ENCODE data around the gene IQSEC2. TPM values are rescaled to one million over a fixed set of nuclear protein-coding genes. Genes with fewer than 3 reads are reported as not detected.

IQSEC2 gene
- total and polyA plus RNA-seq, 5 donors from 2014 or later, result 0.15 to 0.42 (median 0.35) TPM; not detected in 1

DNA sequence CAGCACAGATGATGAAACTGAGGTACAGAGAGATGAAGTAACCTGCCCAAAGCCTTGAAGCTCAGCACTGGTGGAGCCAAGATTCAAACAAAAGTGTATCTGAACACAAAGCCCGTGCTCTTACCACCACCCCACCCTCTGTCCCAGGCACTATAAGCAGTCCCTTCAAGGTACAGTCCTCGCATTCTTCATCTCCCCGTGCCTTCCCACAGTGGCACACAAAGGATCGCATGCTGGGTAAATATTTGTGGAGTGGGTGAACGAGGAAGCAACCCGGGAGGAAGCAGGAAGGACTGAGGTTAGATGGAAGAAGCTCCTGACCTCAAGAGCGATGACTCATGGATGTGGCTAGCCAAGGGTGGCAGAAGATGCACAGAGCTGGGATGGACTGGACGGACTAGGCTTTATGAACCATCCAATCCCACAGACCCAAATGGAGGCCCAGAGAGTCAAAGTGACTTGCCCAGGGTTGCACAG is 18.4 kb downstream of the IQSEC2 start:
- no peak overlapping the region for H3K4me3 Mint-ChIP-seq
- H3K36me3 Mint-ChIP-seq, result no peaks in the 10 kb centered on the region

GRCh38 chrX:53262189-53262917 is 19.0 kb downstream of the IQSEC2 start:
- no peak overlapping the region for H3K27ac ChIP-seq (ENCODE audit: insufficient read depth, low read length, poor library complexity, severe bottlenecking)
- Mint-ChIP-seq H3K27me3 (peaks cover 17% of the 10 kb centered on the region), H3K4me3 (no peak overlapping the region), H3K36me3 (no peaks in the 10 kb centered on the region), H3K27ac (no peak overlapping the region), H3K9me3 (no peaks in the 10 kb centered on the region), H3K4me1 (peaks cover 0 to 16% (median 8%) of the 10 kb centered on the region in 4 donors)
- ATAC-seq (ENCODE audit: low read depth in 2 of 2) (no peak), DNase-seq (no peak)
- H3K4me1 ChIP-seq (ENCODE audit: control insufficient read depth, insufficient read depth, low read length, poor library complexity, severe bottlenecking), result no peaks in the 10 kb centered on the region
- no peaks in the 10 kb centered on the region for H3K27me3 ChIP-seq (ENCODE audit: control insufficient read depth, insufficient read depth, low read length)
- H3K9me3 ChIP-seq (ENCODE audit: control insufficient read depth in 2 of 2, low read length in 2 of 2), result no peaks in the 10 kb centered on the region
- no peaks in the 10 kb centered on the region for H3K36me3 ChIP-seq (ENCODE audit: control insufficient read depth, insufficient read depth, low read length)
- no peak overlapping the region for H3K4me3 ChIP-seq (ENCODE audit: low read depth, low read length)

More for the DNA sequence above, 18.4 kb downstream of the IQSEC2 start:
- no peak overlapping the region for H3K4me3 ChIP-seq (ENCODE audit: low read depth, low read length)
- no peaks in the 10 kb centered on the region for H3K27me3 ChIP-seq (ENCODE audit: control insufficient read depth, insufficient read depth, low read length)
- H3K27ac ChIP-seq (ENCODE audit: insufficient read depth, low read length, poor library complexity, severe bottlenecking), result no peak overlapping the region
- no peaks in the 10 kb centered on the region for H3K9me3 Mint-ChIP-seq
- DNase-seq (no peak), ATAC-seq (ENCODE audit: low read depth in 2 of 2) (no peak)
- peaks cover 0 to 16% (median 8%) of the 10 kb centered on the region in 4 donors for H3K4me1 Mint-ChIP-seq
- no peaks in the 10 kb centered on the region for H3K36me3 ChIP-seq (ENCODE audit: control insufficient read depth, insufficient read depth, low read length)
- H3K27ac Mint-ChIP-seq, result no peak overlapping the region
- H3K4me1 ChIP-seq (ENCODE audit: control insufficient read depth, insufficient read depth, low read length, poor library complexity, severe bottlenecking), result no peaks in the 10 kb centered on the region
- peaks cover 17% of the 10 kb centered on the region for H3K27me3 Mint-ChIP-seq
- no peaks in the 10 kb centered on the region for H3K9me3 ChIP-seq (ENCODE audit: control insufficient read depth in 2 of 2, low read length in 2 of 2)

DNA sequence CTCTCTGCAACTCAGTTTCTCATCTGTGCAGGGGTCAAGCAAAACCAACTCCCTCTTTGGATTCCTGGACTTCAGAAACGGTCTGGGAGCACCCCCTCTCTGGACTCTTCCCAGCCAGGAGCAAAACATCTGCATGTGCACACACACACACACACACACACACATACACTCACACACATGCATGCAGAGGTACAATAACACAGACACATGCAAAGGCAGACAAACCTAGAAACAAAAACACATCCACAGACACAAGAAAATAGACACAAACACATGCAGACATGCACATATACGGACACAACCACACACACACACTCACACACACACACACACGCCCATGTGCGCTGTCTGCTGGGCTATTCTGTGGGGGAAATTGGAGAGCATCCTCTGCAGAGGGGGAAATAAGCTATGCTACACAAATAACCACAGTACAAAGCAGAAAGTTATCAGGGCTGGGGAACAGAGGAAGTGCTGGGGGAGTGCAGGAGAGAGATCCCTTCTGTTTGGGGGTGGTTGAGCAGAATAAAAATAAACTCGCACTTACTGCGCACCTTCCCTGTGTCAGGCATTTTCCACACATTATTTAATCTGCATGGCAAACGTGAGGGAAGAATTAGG is 19.9 kb downstream of the IQSEC2 start:
- H3K9me3 ChIP-seq (ENCODE audit: control insufficient read depth in 2 of 2, low read length in 2 of 2), result no peaks in the 10 kb centered on the region
- H3K27ac ChIP-seq (ENCODE audit: insufficient read depth, low read length, poor library complexity, severe bottlenecking), result no peak overlapping the region
- no peaks in the 10 kb centered on the region for H3K36me3 ChIP-seq (ENCODE audit: control insufficient read depth, insufficient read depth, low read length)
- H3K9me3 Mint-ChIP-seq, result no peaks in the 10 kb centered on the region
- H3K27me3 ChIP-seq (ENCODE audit: control insufficient read depth, insufficient read depth, low read length), result no peaks in the 10 kb centered on the region
- ATAC-seq (ENCODE audit: low read depth in 2 of 2) (no peak), DNase-seq (peak in 1 of 3 donors; percentile 16)
- H3K4me3 ChIP-seq (ENCODE audit: low read depth, low read length), result no peak overlapping the region
- peak overlapping the region in 1 of 3 donors; percentile 46 for H3K27ac Mint-ChIP-seq
- H3K4me3 Mint-ChIP-seq, result no peak overlapping the region
- H3K4me1 ChIP-seq (ENCODE audit: control insufficient read depth, insufficient read depth, low read length, poor library complexity, severe bottlenecking), result no peaks in the 10 kb centered on the region
- H3K27me3 Mint-ChIP-seq, result peaks cover 17% of the 10 kb centered on the region
- H3K4me1 Mint-ChIP-seq, result peaks cover 0 to 16% (median 8%) of the 10 kb centered on the region in 4 donors
- no peaks in the 10 kb centered on the region for H3K36me3 Mint-ChIP-seq

DNA sequence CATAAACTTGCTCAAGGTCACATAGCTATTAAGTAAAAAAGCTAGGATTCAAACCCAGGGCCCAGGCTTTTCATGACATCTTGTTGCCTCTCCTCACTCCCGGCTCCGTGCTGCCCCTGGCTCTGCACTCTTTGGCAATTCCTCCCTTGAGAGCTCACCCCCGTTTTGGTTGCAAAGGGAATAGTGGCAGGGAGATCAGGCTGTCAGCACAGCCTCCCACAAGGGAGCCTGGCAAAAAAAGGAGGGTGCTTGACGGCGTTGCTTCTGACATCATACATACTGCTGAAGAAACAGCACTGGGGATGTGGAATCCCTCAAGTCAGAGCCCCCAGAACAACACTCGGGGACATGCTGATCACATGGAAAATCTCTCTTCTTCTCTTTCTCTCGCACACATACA is 20.5 kb downstream of the IQSEC2 start:
- Mint-ChIP-seq H3K27ac (peak overlapping the region in 1 of 3 donors; percentile 5), H3K36me3 (no peaks in the 10 kb centered on the region), H3K4me1 (peaks cover 0 to 16% (median 8%) of the 10 kb centered on the region in 4 donors), H3K27me3 (peaks cover 12% of the 10 kb centered on the region), H3K9me3 (no peaks in the 10 kb centered on the region), H3K4me3 (no peak overlapping the region)
- Histone ChIP-seq H3K4me1 (ENCODE audit: control insufficient read depth, insufficient read depth, low read length, poor library complexity, severe bottlenecking) (no peaks in the 10 kb centered on the region), H3K9me3 (ENCODE audit: control insufficient read depth in 2 of 2, low read length in 2 of 2) (no peaks in the 10 kb centered on the region), H3K27me3 (ENCODE audit: control insufficient read depth, insufficient read depth, low read length) (no peaks in the 10 kb centered on the region), H3K4me3 (ENCODE audit: low read depth, low read length) (no peak overlapping the region), H3K36me3 (ENCODE audit: control insufficient read depth, insufficient read depth, low read length) (no peaks in the 10 kb centered on the region), H3K27ac (ENCODE audit: insufficient read depth, low read length, poor library complexity, severe bottlenecking) (no peak overlapping the region)
- DNase-seq, result no peak
- no peak for ATAC-seq (ENCODE audit: low read depth in 2 of 2)

GRCh38 chrX:53257670-53258423 is 23.5 kb downstream of the IQSEC2 start:
- H3K4me1 Mint-ChIP-seq, result peaks cover 0 to 11% (median 7%) of the 10 kb centered on the region in 4 donors
- DNase-seq, result no peak

GRCh38 chrX:53257166-53257565 is 24.2 kb downstream of the IQSEC2 start:
- H3K9me3 ChIP-seq (ENCODE audit: control insufficient read depth in 2 of 2, low read length in 2 of 2), result no peaks in the 10 kb centered on the region
- H3K27me3 ChIP-seq (ENCODE audit: control insufficient read depth, insufficient read depth, low read length), result no peaks in the 10 kb centered on the region
- peaks cover 4% of the 10 kb centered on the region for H3K27me3 Mint-ChIP-seq
- no peak overlapping the region for H3K4me3 ChIP-seq (ENCODE audit: low read depth, low read length)
- no peaks in the 10 kb centered on the region for H3K36me3 Mint-ChIP-seq
- no peak for ATAC-seq (ENCODE audit: low read depth in 2 of 2)
- DNase-seq, result no peak
- peaks cover 0 to 8% (median 7%) of the 10 kb centered on the region in 4 donors for H3K4me1 Mint-ChIP-seq
- H3K9me3 Mint-ChIP-seq, result no peaks in the 10 kb centered on the region
- no peak overlapping the region for H3K27ac ChIP-seq (ENCODE audit: insufficient read depth, low read length, poor library complexity, severe bottlenecking)
- H3K4me3 Mint-ChIP-seq, result no peak overlapping the region
- H3K27ac Mint-ChIP-seq, result no peak overlapping the region
- H3K4me1 ChIP-seq (ENCODE audit: control insufficient read depth, insufficient read depth, low read length, poor library complexity, severe bottlenecking), result no peaks in the 10 kb centered on the region
- H3K36me3 ChIP-seq (ENCODE audit: control insufficient read depth, insufficient read depth, low read length), result no peaks in the 10 kb centered on the region

More at GRCh38 chrX:53257670-53258423, 23.5 kb downstream of the IQSEC2 start:
- H3K27ac Mint-ChIP-seq, result no peak overlapping the region
- Histone ChIP-seq H3K27ac (ENCODE audit: insufficient read depth, low read length, poor library complexity, severe bottlenecking) (no peak overlapping the region), H3K36me3 (ENCODE audit: control insufficient read depth, insufficient read depth, low read length) (no peaks in the 10 kb centered on the region), H3K4me3 (ENCODE audit: low read depth, low read length) (no peak overlapping the region), H3K4me1 (ENCODE audit: control insufficient read depth, insufficient read depth, low read length, poor library complexity, severe bottlenecking) (no peaks in the 10 kb centered on the region), H3K9me3 (ENCODE audit: control insufficient read depth in 2 of 2, low read length in 2 of 2) (no peaks in the 10 kb centered on the region), H3K27me3 (ENCODE audit: control insufficient read depth, insufficient read depth, low read length) (no peaks in the 10 kb centered on the region)
- peaks cover 4% of the 10 kb centered on the region for H3K27me3 Mint-ChIP-seq
- no peaks in the 10 kb centered on the region for H3K9me3 Mint-ChIP-seq
- no peak for ATAC-seq (ENCODE audit: low read depth in 2 of 2)
- H3K4me3 Mint-ChIP-seq, result no peak overlapping the region
- no peaks in the 10 kb centered on the region for H3K36me3 Mint-ChIP-seq

DNA sequence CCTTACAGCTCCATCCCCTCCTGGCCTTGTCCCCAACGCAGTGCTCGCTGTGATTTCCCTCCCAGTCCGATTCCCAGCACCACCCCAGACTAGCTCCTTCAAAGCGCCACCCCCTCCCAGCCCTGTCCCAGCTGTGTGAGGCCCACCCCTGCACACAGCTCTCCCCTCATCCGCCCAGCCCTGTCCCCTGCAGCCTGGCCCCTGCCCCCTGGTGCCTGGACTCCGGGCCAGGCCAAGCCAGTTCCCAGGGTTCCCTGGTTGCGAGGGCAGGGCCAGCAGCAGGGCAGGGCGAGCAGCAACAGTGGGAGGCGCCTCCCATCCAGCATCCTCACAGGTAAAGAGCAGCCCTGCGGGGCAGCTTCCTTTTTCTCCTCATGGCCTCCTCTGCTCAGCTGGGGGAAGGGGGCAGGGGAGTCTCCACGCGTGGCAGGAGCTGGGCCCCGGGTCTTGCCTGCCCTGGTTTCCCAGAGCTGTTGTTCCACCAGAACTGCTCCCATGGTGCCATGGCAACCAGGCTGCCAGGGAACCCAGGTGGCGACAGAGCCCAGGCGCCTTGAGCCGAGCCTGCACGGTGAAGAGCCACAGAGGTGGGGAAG is 24.8 kb downstream of the IQSEC2 start:
- H3K4me3 ChIP-seq (ENCODE audit: low read depth, low read length), result no peak overlapping the region

More for the DNA sequence above, 24.8 kb downstream of the IQSEC2 start:
- DNase-seq (no peak), ATAC-seq (ENCODE audit: low read depth in 2 of 2) (no peak)
- H3K27ac ChIP-seq (ENCODE audit: insufficient read depth, low read length, poor library complexity, severe bottlenecking), result no peak overlapping the region
- no peaks in the 10 kb centered on the region for H3K9me3 ChIP-seq (ENCODE audit: control insufficient read depth in 2 of 2, low read length in 2 of 2)
- H3K9me3 Mint-ChIP-seq, result no peaks in the 10 kb centered on the region
- H3K4me1 ChIP-seq (ENCODE audit: control insufficient read depth, insufficient read depth, low read length, poor library complexity, severe bottlenecking), result no peaks in the 10 kb centered on the region
- H3K4me1 Mint-ChIP-seq, result peaks cover 0 to 4% (median 2%) of the 10 kb centered on the region in 4 donors
- H3K4me3 Mint-ChIP-seq, result no peak overlapping the region
- H3K27ac Mint-ChIP-seq, result no peak overlapping the region
- H3K36me3 Mint-ChIP-seq, result no peaks in the 10 kb centered on the region
- no peaks in the 10 kb centered on the region for H3K36me3 ChIP-seq (ENCODE audit: control insufficient read depth, insufficient read depth, low read length)
- H3K27me3 Mint-ChIP-seq, result peaks cover 4% of the 10 kb centered on the region
- no peaks in the 10 kb centered on the region for H3K27me3 ChIP-seq (ENCODE audit: control insufficient read depth, insufficient read depth, low read length)

Measured in CD4-positive, CD25-positive, alpha-beta regulatory T cell (primary cell).